Astrocyte (in vitro differentiated cells and primary cell): ENCODE results near the gene PPM1F. TPM values are rescaled to one million over a fixed set of nuclear protein-coding genes. Genes with fewer than 3 reads are reported as not detected.
A peak's percentile ranks its signal among the peaks of the same experiment; 100 is the strongest.

Source experiments
- DNase-seq: peaks from one replicate; pipeline ENCODE4 v3.0.0-alpha.2; 2010; ENCODE audit warnings: low read depth
- FAIRE-seq: peaks from 2 replicates; lab custom pipeline; 2011; peaks lifted over from hg19 to GRCh38; lab: Jason Lieb, UNC
- H2AFZ ChIP-seq: 2 replicates; pipeline ENCODE4 v1.6.0; 2012; ENCODE audit warnings: low read depth, low read length, inconsistent platforms
- H3K27ac ChIP-seq: 2 replicates; pipeline ENCODE4 v1.5.1; 2011; ENCODE audit warnings: low read depth, low read length, inconsistent platforms
- H3K27me3 ChIP-seq: 2 replicates; pipeline ENCODE4 v1.6.0; 2011; ENCODE audit warnings: low read length, inconsistent platforms; ENCODE audit not compliant: insufficient read depth
- H3K36me3 ChIP-seq: 2 replicates; pipeline ENCODE4 v1.5.1; 2011; ENCODE audit warnings: low read length, inconsistent platforms; ENCODE audit not compliant: insufficient read depth
- H3K4me1 ChIP-seq: 2 replicates; pipeline ENCODE4 v1.5.1; 2011; ENCODE audit warnings: low read length, inconsistent platforms; ENCODE audit not compliant: insufficient read depth
- H3K4me2 ChIP-seq: 2 replicates; pipeline ENCODE4 v1.6.0; 2012; ENCODE audit warnings: low read length, inconsistent platforms
- H3K4me3 ChIP-seq: 2 replicates; pipeline ENCODE4 v1.5.1; 2011; ENCODE audit warnings: low read depth, mild to moderate bottlenecking, low read length, inconsistent platforms; ENCODE audit not compliant: insufficient read depth
- H3K79me2 ChIP-seq: 2 replicates; pipeline ENCODE4 v1.6.0; 2012; ENCODE audit warnings: mild to moderate bottlenecking, low read length, inconsistent platforms; ENCODE audit not compliant: insufficient read depth
- H3K9ac ChIP-seq: 2 replicates; pipeline ENCODE4 v1.6.0; 2012; ENCODE audit warnings: mild to moderate bottlenecking, low read length, inconsistent platforms
- H3K9me3 ChIP-seq: 2 replicates; pipeline ENCODE4 v1.5.1; 2012; ENCODE audit warnings: low read depth, mild to moderate bottlenecking, low read length, inconsistent platforms; ENCODE audit not compliant: insufficient read depth
- H4K20me1 ChIP-seq: 2 replicates; pipeline ENCODE4 v1.6.0; 2012; ENCODE audit warnings: low read length, inconsistent platforms; ENCODE audit not compliant: insufficient read depth
- H3K27ac Mint-ChIP-seq: one replicate; pipeline ENCODE4 v1.8.0; 2021; ENCODE audit warnings: mild to moderate bottlenecking, mixed read lengths; ENCODE audit not compliant: unreplicated experiment
- H3K27me3 Mint-ChIP-seq: one replicate; pipeline ENCODE4 v1.8.0; 2021; ENCODE audit warnings: low read depth, mixed read lengths; ENCODE audit not compliant: unreplicated experiment
- H3K36me3 Mint-ChIP-seq: one replicate; pipeline ENCODE4 v1.8.0; 2021; ENCODE audit warnings: low read depth, mixed read lengths; ENCODE audit not compliant: unreplicated experiment
- H3K4me1 Mint-ChIP-seq: one replicate; pipeline ENCODE4 v1.8.0; 2021; ENCODE audit warnings: low read depth, mixed read lengths; ENCODE audit not compliant: unreplicated experiment
- H3K4me3 Mint-ChIP-seq: one replicate; pipeline ENCODE4 v1.8.0; 2021; ENCODE audit warnings: mild to moderate bottlenecking, moderate library complexity, mixed read lengths; ENCODE audit not compliant: unreplicated experiment
- H3K9me3 Mint-ChIP-seq: one replicate; pipeline ENCODE4 v1.8.0; 2021; ENCODE audit warnings: mild to moderate bottlenecking, mixed read lengths; ENCODE audit not compliant: unreplicated experiment
- EZH2 ChIP-seq: IDR thresholded peaks from 2 replicates; pipeline ENCODE4 v1.6.1; 2012; ENCODE audit warnings: mild to moderate bottlenecking, low read length, inconsistent platforms; ENCODE audit not compliant: insufficient read depth
- total RNA-seq: library from RNA; stranded (reverse); gene quantifications from 2 replicates; pipeline ENCODE4 v1.2.1, GENCODE V29; 2021
- TF ChIP-seq, protein P1 (sequence below): IDR thresholded peaks from 2 replicates; pipeline ENCODE4 v1.5.1; 2011; ENCODE audit warnings: low read depth, mild to moderate bottlenecking, inconsistent platforms, low read length, moderate library complexity; ENCODE audit not compliant: insufficient read depth

Gene PPM1F
- total RNA-seq, 1 donor from 2014 or later, result 27.9 TPM

DNA sequence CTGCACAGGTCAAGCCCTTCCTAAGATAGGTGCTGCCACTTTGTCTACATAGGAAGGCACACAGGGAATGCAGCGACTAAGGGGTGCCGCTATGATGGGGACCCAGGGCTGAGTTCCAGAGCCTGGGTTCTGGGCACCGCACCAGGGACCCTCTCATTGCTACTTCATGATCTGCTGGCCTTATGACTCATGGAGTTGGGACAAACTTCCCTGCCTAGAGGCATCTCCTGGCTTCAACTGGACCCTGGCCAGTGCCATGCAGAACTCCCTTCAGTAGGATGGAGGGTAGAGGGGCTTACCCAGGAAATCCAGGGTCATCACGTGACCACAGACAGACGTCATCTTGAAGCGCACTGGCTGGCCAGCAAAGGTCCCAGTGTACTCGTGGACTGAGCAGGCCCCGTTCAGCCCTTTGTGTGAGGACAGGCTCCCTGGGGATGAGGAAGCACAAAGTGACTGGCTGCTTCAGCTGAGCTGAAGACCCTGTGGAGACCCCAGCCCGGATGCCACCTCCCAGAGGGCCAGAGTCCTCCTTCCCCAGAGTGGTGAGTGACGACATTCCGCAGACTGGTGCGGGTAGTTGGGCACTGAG is 21.5 kb upstream of the PPM1F start:
- H3K27me3 ChIP-seq, result no peaks in the 10 kb centered on the region
- peaks cover 24% of the 10 kb centered on the region for H3K36me3 ChIP-seq
- peaks cover 31% of the 10 kb centered on the region for H3K79me2 ChIP-seq
- peaks cover 60% of the 10 kb centered on the region for H4K20me1 ChIP-seq
- H3K27me3 Mint-ChIP-seq, result no peaks in the 10 kb centered on the region
- H3K9ac ChIP-seq, result no peak overlapping the region
- no peak overlapping the region for H3K4me3 Mint-ChIP-seq
- no peak overlapping the region for H2AFZ ChIP-seq
- DNase-seq (no peak), FAIRE-seq (no peak)
- H3K27ac ChIP-seq, result no peak overlapping the region
- no peak overlapping the region for H3K27ac Mint-ChIP-seq
- H3K36me3 Mint-ChIP-seq, result peaks cover 11% of the 10 kb centered on the region
- no peak for TF ChIP-seq EZH2
- TF ChIP-seq, protein P1, sequence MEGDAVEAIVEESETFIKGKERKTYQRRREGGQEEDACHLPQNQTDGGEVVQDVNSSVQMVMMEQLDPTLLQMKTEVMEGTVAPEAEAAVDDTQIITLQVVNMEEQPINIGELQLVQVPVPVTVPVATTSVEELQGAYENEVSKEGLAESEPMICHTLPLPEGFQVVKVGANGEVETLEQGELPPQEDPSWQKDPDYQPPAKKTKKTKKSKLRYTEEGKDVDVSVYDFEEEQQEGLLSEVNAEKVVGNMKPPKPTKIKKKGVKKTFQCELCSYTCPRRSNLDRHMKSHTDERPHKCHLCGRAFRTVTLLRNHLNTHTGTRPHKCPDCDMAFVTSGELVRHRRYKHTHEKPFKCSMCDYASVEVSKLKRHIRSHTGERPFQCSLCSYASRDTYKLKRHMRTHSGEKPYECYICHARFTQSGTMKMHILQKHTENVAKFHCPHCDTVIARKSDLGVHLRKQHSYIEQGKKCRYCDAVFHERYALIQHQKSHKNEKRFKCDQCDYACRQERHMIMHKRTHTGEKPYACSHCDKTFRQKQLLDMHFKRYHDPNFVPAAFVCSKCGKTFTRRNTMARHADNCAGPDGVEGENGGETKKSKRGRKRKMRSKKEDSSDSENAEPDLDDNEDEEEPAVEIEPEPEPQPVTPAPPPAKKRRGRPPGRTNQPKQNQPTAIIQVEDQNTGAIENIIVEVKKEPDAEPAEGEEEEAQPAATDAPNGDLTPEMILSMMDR, result no peak
- H3K9me3 ChIP-seq, result no peaks in the 10 kb centered on the region
- H3K9me3 Mint-ChIP-seq, result no peaks in the 10 kb centered on the region
- peaks cover 3% of the 10 kb centered on the region for H3K4me1 Mint-ChIP-seq
- no peaks in the 10 kb centered on the region for H3K4me1 ChIP-seq
- H3K4me2 ChIP-seq, result no peak overlapping the region
- H3K4me3 ChIP-seq, result no peak overlapping the region

DNA sequence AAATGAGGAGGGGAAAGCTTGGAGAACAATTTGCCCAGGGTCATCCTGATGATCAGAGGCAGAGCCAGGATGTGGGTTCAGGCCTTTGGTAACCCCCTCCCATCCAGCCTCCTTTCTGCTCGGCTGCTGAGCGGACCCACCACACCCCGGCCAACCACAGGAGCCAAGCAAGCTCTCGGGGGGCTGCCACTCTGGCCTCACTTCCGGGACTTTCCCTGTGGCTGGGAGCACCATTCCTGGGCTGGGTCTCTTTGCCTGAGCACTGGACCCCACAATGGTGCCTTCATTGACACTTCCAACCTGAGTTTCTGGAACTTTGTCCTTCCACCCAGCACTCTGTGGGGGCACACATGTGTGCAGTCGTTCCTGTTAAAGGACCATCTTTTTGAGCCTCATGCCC is 20.2 kb upstream of the PPM1F start:
- DNase-seq, result no peak
- Histone ChIP-seq H4K20me1 (peaks cover 57% of the 10 kb centered on the region), H3K9me3 (no peaks in the 10 kb centered on the region), H3K36me3 (peaks cover 29% of the 10 kb centered on the region), H3K27ac (no peak overlapping the region), H3K9ac (no peak overlapping the region), H3K4me1 (no peaks in the 10 kb centered on the region), H3K79me2 (peaks cover 18% of the 10 kb centered on the region), H3K4me3 (no peak overlapping the region), H3K27me3 (no peaks in the 10 kb centered on the region), H3K4me2 (no peak overlapping the region), H2AFZ (no peak overlapping the region)
- peaks cover 17% of the 10 kb centered on the region for H3K36me3 Mint-ChIP-seq
- no peak overlapping the region for H3K27ac Mint-ChIP-seq
- peaks cover 2% of the 10 kb centered on the region for H3K4me1 Mint-ChIP-seq
- no peaks in the 10 kb centered on the region for H3K9me3 Mint-ChIP-seq
- no peak overlapping the region for H3K4me3 Mint-ChIP-seq
- no peak for FAIRE-seq
- no peaks in the 10 kb centered on the region for H3K27me3 Mint-ChIP-seq
- TF ChIP-seq EZH2, result no peak
- TF ChIP-seq, protein P1, result no peak

DNA sequence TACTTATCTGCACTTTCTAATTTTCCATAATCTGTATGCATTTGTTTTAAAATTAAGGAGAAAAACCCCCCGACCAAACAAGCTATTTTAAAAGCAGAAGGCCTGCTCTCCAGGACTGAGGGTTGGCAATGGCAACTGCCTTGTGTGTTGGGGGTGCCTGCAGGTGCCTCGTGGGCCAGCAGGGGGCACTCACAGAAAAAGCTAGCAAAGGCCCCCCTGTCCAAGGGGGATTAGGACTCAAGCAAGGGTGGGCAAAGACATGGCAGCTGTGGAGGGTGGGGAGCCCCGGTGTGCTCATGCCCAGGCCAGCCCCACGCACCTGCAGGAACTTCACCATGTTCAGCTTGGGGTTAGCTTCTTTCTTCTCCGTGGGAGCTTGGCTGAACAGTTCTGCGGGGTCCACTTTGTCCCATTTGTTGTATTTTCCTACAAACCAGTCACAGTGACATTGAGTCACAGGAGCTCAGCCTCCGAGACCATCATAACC is 19.7 kb upstream of the PPM1F start:
- Mint-ChIP-seq H3K4me1 (peaks cover 2% of the 10 kb centered on the region), H3K4me3 (no peak overlapping the region)
- DNase-seq, result no peak

More for the DNA sequence above, 19.7 kb upstream of the PPM1F start:
- no peak overlapping the region for H3K4me2 ChIP-seq
- no peak overlapping the region for H3K4me3 ChIP-seq
- Mint-ChIP-seq H3K27me3 (no peaks in the 10 kb centered on the region), H3K36me3 (peaks cover 20% of the 10 kb centered on the region), H3K27ac (no peak overlapping the region), H3K9me3 (no peaks in the 10 kb centered on the region)
- TF ChIP-seq, protein P1, result peak; percentile 72
- TF ChIP-seq EZH2, result no peak
- H3K27ac ChIP-seq, result no peak overlapping the region
- H3K36me3 ChIP-seq, result peaks cover 34% of the 10 kb centered on the region
- no peaks in the 10 kb centered on the region for H3K27me3 ChIP-seq
- H4K20me1 ChIP-seq, result peaks cover 53% of the 10 kb centered on the region
- no peak overlapping the region for H2AFZ ChIP-seq
- H3K9me3 ChIP-seq, result no peaks in the 10 kb centered on the region
- H3K9ac ChIP-seq, result no peak overlapping the region
- H3K79me2 ChIP-seq, result peaks cover 14% of the 10 kb centered on the region
- no peaks in the 10 kb centered on the region for H3K4me1 ChIP-seq
- FAIRE-seq, result no peak
